ENCODE data around the gene TMEM217.
"Not testable (repeated sequence)": the region's sequence is repeated elsewhere in the genome, so short reads cannot be mapped to it uniquely, and the experiment has no call there.

TMEM217 gene

GRCh38 chr6:37257634-37258404 is at the start of gene TMEM217, which contains the start of gene TBC1D22B:
Gene TMEM217, minus strand, starts transcription at chr6:37258144. Its CDS starts 39,114 bp downstream, at chr6:37219030.
Gene TBC1D22B, plus strand, starts transcription at chr6:37257772. Its CDS starts 146 bp downstream, at chr6:37257918.
- peak; percentile 98 for DNase-seq

- DNase-seq, result not testable (repeated sequence)
These were observed 49.5 kb upstream of the TMEM217 start for GRCh38 chr6:37307484-37307883.

- DNase-seq, result no peak
These were observed 48.8 kb upstream of the TMEM217 start for GRCh38 chr6:37306624-37307222.

GRCh38 chr6:37305841-37306425 is 48.0 kb upstream of the TMEM217 start:
- DNase-seq, result no peak

- DNase-seq, result no peak
These were observed 46.8 kb upstream of the TMEM217 start for GRCh38 chr6:37304766-37305165.

- DNase-seq, result peak; percentile 74
These were observed 46.1 kb upstream of the TMEM217 start for GRCh38 chr6:37303891-37304503.

GRCh38 chr6:37303091-37303660 is 45.2 kb upstream of the TMEM217 start:
- no peak for DNase-seq

- peak; percentile 94 for DNase-seq
These were observed 44.2 kb upstream of the TMEM217 start for GRCh38 chr6:37302086-37302686.

GRCh38 chr6:37299990-37300389 is 42.0 kb upstream of the TMEM217 start:
- DNase-seq, result no peak

GRCh38 chr6:37298958-37299357 is 41.0 kb upstream of the TMEM217 start:
- no peak for DNase-seq

- not testable (repeated sequence) for DNase-seq
These were observed 39.7 kb upstream of the TMEM217 start for GRCh38 chr6:37297637-37298036.

GRCh38 chr6:37293426-37293825 is 35.5 kb upstream of the TMEM217 start:
- DNase-seq, result no peak

- DNase-seq, result peak; percentile 58
These were observed 32.0 kb upstream of the TMEM217 start for GRCh38 chr6:37289931-37290330.

- DNase-seq, result no peak
These were observed 30.3 kb upstream of the TMEM217 start for GRCh38 chr6:37288247-37288646.

- DNase-seq, result no peak
These were observed 29.7 kb upstream of the TMEM217 start for GRCh38 chr6:37287519-37288157.

GRCh38 chr6:37285861-37286311 is 27.9 kb upstream of the TMEM217 start:
- DNase-seq, result no peak

- DNase-seq, result no peak
These were observed 26.8 kb upstream of the TMEM217 start for GRCh38 chr6:37284781-37285180.

- no peak for DNase-seq
These were observed 25.8 kb upstream of the TMEM217 start for GRCh38 chr6:37283671-37284151.

- DNase-seq, result no peak
These were observed 25.3 kb upstream of the TMEM217 start for GRCh38 chr6:37283268-37283667.

GRCh38 chr6:37282371-37282770 is 24.4 kb upstream of the TMEM217 start:
- no peak for DNase-seq

GRCh38 chr6:37280162-37280887 is 22.4 kb upstream of the TMEM217 start:
- peak; percentile 19 for DNase-seq
